Vagina (tissue), 2 donors: ENCODE data around the gene GRHL3. TPM values are rescaled to one million over a fixed set of nuclear protein-coding genes. Genes with fewer than 3 reads are reported as not detected.

ENCODE experiments used
- DNase-seq, 2 donors: peaks; one replicate each; pipeline ENCODE4 v3.0.0-alpha.2; 2017; ENCODE audit errors: extremely low spot score in 2 of 2
- H3K27ac ChIP-seq: fragments of 200-600 bp; sonication (generic); one replicate; pipeline ENCODE4 v1.5.1; 2019
- H3K27me3 ChIP-seq: fragments of 200-600 bp; sonication (generic); one replicate; pipeline ENCODE4 v1.5.1; 2019
- H3K36me3 ChIP-seq, 2 donors: fragments of 200-600 bp; sonication (generic); one replicate each; pipeline ENCODE4 v1.5.1; 2017 to 2019
- H3K4me1 ChIP-seq: fragments of 200-600 bp; sonication (generic); one replicate; pipeline ENCODE4 v1.5.1; 2019
- H3K4me3 ChIP-seq, 2 donors: fragments of 200-600 bp; sonication (generic); 1 replicate in 1 of 2; 2 replicates in 1 of 2; pipeline ENCODE4 v1.5.1; 2016 to 2019
- H3K9me3 ChIP-seq: fragments of 200-600 bp; sonication (generic); one replicate; pipeline ENCODE4 v1.5.1; 2019
- CTCF ChIP-seq, 3 experiments: fragments of 450-650 bp in 2 of 3; fragments of 200-600 bp in 1 of 3; sonication (generic) in 1 of 3; IDR thresholded peaks; one replicate each; pipeline ENCODE4 v1.5.1; 2017 to 2019; ENCODE audit warnings: antibody characterized with exemption in 3 of 3, mild to moderate bottlenecking in 2 of 3, moderate library complexity in 2 of 3
- POLR2A ChIP-seq, 2 donors: fragments of 450-650 bp; IDR thresholded peaks; one replicate each; pipeline ENCODE4 v1.6.1; 2017; ENCODE audit warnings: antibody characterized with exemption in 2 of 2, mild to moderate bottlenecking in 2 of 2, moderate library complexity in 2 of 2
- POLR2AphosphoS5 ChIP-seq, 2 donors: sonication (generic); formaldehyde crosslinking; IDR thresholded peaks; one replicate each; pipeline ENCODE4 v1.9.0; 2017; ENCODE audit warnings: antibody characterized with exemption in 2 of 2, mild to moderate bottlenecking in 2 of 2, low read depth in 1 of 2; ENCODE audit not compliant: insufficient read depth in 1 of 2
- intact Hi-C: fragments of 100-400 bp; cut with DNase I; formaldehyde crosslinking; loops from one replicate; pipeline ENCODE4 v1.15.1; 2023
- total RNA-seq: library from RNA; depleted of rRNA; stranded (reverse); fragments of >200 nt; gene quantifications from one replicate; pipeline ENCODE4 v1.2.3, GENCODE V29; 2016

The GRHL3 gene
- total RNA-seq, 1 donor from 2014 or later = 58.7 TPM

- no peaks in the 10 kb centered on the region for H3K36me3 ChIP-seq
- H3K27ac ChIP-seq = no peak overlapping the region
- no peak for DNase-seq
- H3K27me3 ChIP-seq = no peaks in the 10 kb centered on the region
- TF ChIP-seq POLR2AphosphoS5 (IDR thresholded peaks at IDR 0.05; ENCODE audit: insufficient read depth in 1 of 2, low read depth in 1 of 2) = no peak
- TF ChIP-seq CTCF (IDR thresholded peaks at IDR 0.05) = no peak
- TF ChIP-seq POLR2A (IDR thresholded peaks at IDR 0.05) = no peak
- H3K9me3 ChIP-seq = no peaks in the 10 kb centered on the region
- peaks cover 50% of the 10 kb centered on the region for H3K4me1 ChIP-seq
- intact Hi-C loops = no loop called here
- no peak overlapping the region for H3K4me3 ChIP-seq
These were observed 30.7 kb upstream of the GRHL3 start for GRCh38 chr1:24288479-24288878.

- Histone ChIP-seq H3K9me3 (no peaks in the 10 kb centered on the region), H3K36me3 (no peaks in the 10 kb centered on the region), H3K4me3 (no peak overlapping the region), H3K27me3 (no peaks in the 10 kb centered on the region), H3K4me1 (peaks cover 50% of the 10 kb centered on the region), H3K27ac (peak overlapping the region; percentile 50)
- intact Hi-C loops = no loop called here
- TF ChIP-seq POLR2AphosphoS5 (IDR thresholded peaks at IDR 0.05; ENCODE audit: insufficient read depth in 1 of 2, low read depth in 1 of 2) (peak; percentile 65 to 72), POLR2A (IDR thresholded peaks at IDR 0.05) (no peak)
- DNase-seq = peak in 1 of 2 donors; percentile 92
These were observed 29.1 kb upstream of the GRHL3 start for GRCh38 chr1:24289937-24290595.

GRCh38 chr1:24290933-24291487 is 28.1 kb upstream of the GRHL3 start:
- Histone ChIP-seq H3K4me3 (no peak overlapping the region), H3K9me3 (no peaks in the 10 kb centered on the region), H3K4me1 (peaks cover 59% of the 10 kb centered on the region), H3K27me3 (no peaks in the 10 kb centered on the region), H3K27ac (no peak overlapping the region), H3K36me3 (no peaks in the 10 kb centered on the region)
- peak in 1 of 2 donors; percentile 77 for DNase-seq
- TF ChIP-seq POLR2AphosphoS5 (IDR thresholded peaks at IDR 0.05; ENCODE audit: insufficient read depth in 1 of 2, low read depth in 1 of 2) (no peak), CTCF (IDR thresholded peaks at IDR 0.05) (no peak), POLR2A (IDR thresholded peaks at IDR 0.05) (no peak)
- intact Hi-C loops = no loop called here

GRCh38 chr1:24292103-24292502 is 27.1 kb upstream of the GRHL3 start:
- intact Hi-C loops = no loop called here
- peaks cover 51% of the 10 kb centered on the region for H3K4me1 ChIP-seq

GRCh38 chr1:24292887-24293286 is 26.3 kb upstream of the GRHL3 start:
- peaks cover 51% of the 10 kb centered on the region for H3K4me1 ChIP-seq
- H3K27me3 ChIP-seq = no peaks in the 10 kb centered on the region
- no peaks in the 10 kb centered on the region for H3K36me3 ChIP-seq
- intact Hi-C loops = no loop called here
- TF ChIP-seq POLR2AphosphoS5 (IDR thresholded peaks at IDR 0.05; ENCODE audit: insufficient read depth in 1 of 2, low read depth in 1 of 2) (no peak), CTCF (IDR thresholded peaks at IDR 0.05) (no peak), POLR2A (IDR thresholded peaks at IDR 0.05) (no peak)
- no peaks in the 10 kb centered on the region for H3K9me3 ChIP-seq
- H3K4me3 ChIP-seq = no peak overlapping the region
- DNase-seq = no peak
- H3K27ac ChIP-seq = peak overlapping the region; percentile 76

More at GRCh38 chr1:24292103-24292502, 27.1 kb upstream of the GRHL3 start:
- H3K27me3 ChIP-seq = no peaks in the 10 kb centered on the region
- DNase-seq = no peak
- H3K4me3 ChIP-seq = no peak overlapping the region
- no peak overlapping the region for H3K27ac ChIP-seq
- no peaks in the 10 kb centered on the region for H3K36me3 ChIP-seq
- TF ChIP-seq CTCF (IDR thresholded peaks at IDR 0.05) (no peak), POLR2AphosphoS5 (IDR thresholded peaks at IDR 0.05; ENCODE audit: insufficient read depth in 1 of 2, low read depth in 1 of 2) (no peak), POLR2A (IDR thresholded peaks at IDR 0.05) (no peak)
- no peaks in the 10 kb centered on the region for H3K9me3 ChIP-seq
